ENCODE data around the gene COPZ1.
A peak's percentile ranks its signal among the peaks of the same experiment; 100 is the strongest.
"Not testable (repeated sequence)": the region's sequence is repeated elsewhere in the genome, so short reads cannot be mapped to it uniquely, and the experiment has no call there.

COPZ1 gene

GRCh38 chr12:54294953-54295566 lies 29.9 kb upstream of the COPZ1 start:
- DNase-seq = no peak

GRCh38 chr12:54296393-54297099 lies 28.4 kb upstream of the COPZ1 start:
- DNase-seq = no peak

GRCh38 chr12:54298904-54299303 lies 26.0 kb upstream of the COPZ1 start:
- DNase-seq = no peak

GRCh38 chr12:54299515-54300224 lies 25.3 kb upstream of the COPZ1 start:
- no peak for DNase-seq

- no peak for DNase-seq
Measured at GRCh38 chr12:54300225-54300731, 24.7 kb upstream of the COPZ1 start.

- peak; percentile 74 to 78 (median 74) for DNase-seq
Measured at GRCh38 chr12:54300732-54301427, 24.1 kb upstream of the COPZ1 start, which contains the start of gene NFE2. TSS of gene NFE2 (minus strand) at chr12:54301015. CDS start at chr12:54295248, 5,767 bp downstream.

GRCh38 chr12:54301428-54302048 lies 23.4 kb upstream of the COPZ1 start:
- DNase-seq = no peak

- DNase-seq = no peak
Measured at GRCh38 chr12:54303640-54304039, 21.3 kb upstream of the COPZ1 start.

GRCh38 chr12:54304187-54304810 lies 20.6 kb upstream of the COPZ1 start:
- peak in 1 of 3 experiments; percentile 14 for DNase-seq

GRCh38 chr12:54306925-54307741 lies 17.8 kb upstream of the COPZ1 start:
- DNase-seq = peak in 1 of 3 experiments; percentile 89

GRCh38 chr12:54311051-54311450 lies 13.9 kb upstream of the COPZ1 start:
- no peak for DNase-seq

- not testable (repeated sequence) for DNase-seq
Measured at GRCh38 chr12:54312309-54312708, 12.6 kb upstream of the COPZ1 start.

- DNase-seq = no peak
Measured at GRCh38 chr12:54321363-54321762, 3.6 kb upstream of the COPZ1 start.

- not testable (repeated sequence) for DNase-seq
Measured at GRCh38 chr12:54325442-54326109, 645 bp downstream of the COPZ1 start.

GRCh38 chr12:54328595-54329337 lies 3.8 kb downstream of the COPZ1 start:
- DNase-seq = no peak

GRCh38 chr12:54329759-54330158 lies 4.8 kb downstream of the COPZ1 start:
- no peak for DNase-seq

GRCh38 chr12:54330442-54330841 lies 5.5 kb downstream of the COPZ1 start:
- no peak for DNase-seq

GRCh38 chr12:54331461-54331860 lies 6.5 kb downstream of the COPZ1 start:
- no peak for DNase-seq

- no peak for DNase-seq
Measured at GRCh38 chr12:54333420-54334034, 8.6 kb downstream of the COPZ1 start.

Data from NCI-H1417 (cell line).